GM10266 (cell line): Measurements from ENCODE around the gene TOR1B.
A peak's percentile ranks its signal among the peaks of the same experiment; 100 is the strongest.
"Not testable (repeated sequence)": the region's sequence is repeated elsewhere in the genome, so short reads cannot be mapped to it uniquely, and the experiment has no call there.

Experiments used
- DNase-seq: peaks from one replicate; pipeline ENCODE4 v3.0.0; 2012; ENCODE audit errors: extremely low spot score
- CTCF ChIP-seq: IDR thresholded peaks from 2 replicates; pipeline ENCODE4 v1.5.1; 2012; ENCODE audit warnings: mild to moderate bottlenecking, low read depth; ENCODE audit not compliant: control insufficient read depth, insufficient read depth; ENCODE audit errors: missing control alignments

The TOR1B gene

GRCh38 chr9:129777769-129778130 is 25.2 kb upstream of the TOR1B start:
- no peak for TF ChIP-seq CTCF
- DNase-seq, result no peak

DNA sequence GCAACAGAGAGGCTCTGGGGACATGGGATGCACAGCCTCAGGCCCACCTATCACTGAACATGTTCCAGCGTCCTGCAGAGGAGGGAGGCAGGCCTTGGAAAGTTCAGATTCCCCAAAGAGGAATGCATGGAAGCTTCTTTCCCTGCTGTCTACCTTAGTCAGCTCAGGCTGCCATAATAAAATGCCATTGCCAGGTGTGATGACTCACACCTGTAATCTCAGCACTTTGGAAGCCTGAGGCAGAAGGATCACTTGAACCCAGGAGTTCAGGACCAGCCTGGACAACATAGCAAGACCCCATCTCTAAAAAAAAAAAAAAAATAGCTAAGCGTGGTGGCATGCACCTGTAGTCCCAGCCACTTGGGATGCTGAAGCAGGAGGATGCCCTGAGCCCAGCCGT is 24.5 kb upstream of the TOR1B start:
- no peak for TF ChIP-seq CTCF
- no peak for DNase-seq

DNA sequence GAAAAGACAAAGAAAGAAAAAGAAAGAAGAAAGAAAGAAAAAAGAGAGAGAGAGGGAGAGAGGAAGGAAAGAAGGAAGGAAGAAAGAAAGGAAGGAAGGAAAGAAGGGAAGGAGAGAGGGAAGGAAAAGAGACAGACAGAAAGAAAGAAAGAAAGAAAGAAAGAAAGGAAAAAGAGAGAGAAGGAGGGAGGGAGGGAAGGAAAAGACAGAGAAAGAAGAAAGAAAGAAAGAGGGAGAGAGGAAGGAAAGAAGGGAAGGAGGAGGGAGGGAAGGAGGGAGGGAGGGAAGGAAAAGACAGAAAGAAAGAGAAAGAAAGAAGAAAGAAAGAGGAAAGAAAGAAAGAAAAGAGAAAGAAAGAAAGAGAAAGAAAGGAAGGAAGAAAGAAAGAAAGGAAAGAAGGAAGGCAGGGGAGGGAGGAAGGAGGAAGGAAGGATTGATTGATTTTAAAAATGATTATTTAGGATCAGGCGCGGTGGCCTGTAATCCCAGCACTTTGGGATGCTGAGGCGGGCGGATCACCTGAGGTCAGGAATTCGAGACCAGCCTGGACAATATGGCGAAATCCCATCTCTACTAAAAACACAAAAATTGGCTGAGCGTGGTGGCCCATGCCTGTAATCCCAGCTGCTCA is 23.3 kb upstream of the TOR1B start:
- no peak for DNase-seq
- no peak for TF ChIP-seq CTCF

DNA sequence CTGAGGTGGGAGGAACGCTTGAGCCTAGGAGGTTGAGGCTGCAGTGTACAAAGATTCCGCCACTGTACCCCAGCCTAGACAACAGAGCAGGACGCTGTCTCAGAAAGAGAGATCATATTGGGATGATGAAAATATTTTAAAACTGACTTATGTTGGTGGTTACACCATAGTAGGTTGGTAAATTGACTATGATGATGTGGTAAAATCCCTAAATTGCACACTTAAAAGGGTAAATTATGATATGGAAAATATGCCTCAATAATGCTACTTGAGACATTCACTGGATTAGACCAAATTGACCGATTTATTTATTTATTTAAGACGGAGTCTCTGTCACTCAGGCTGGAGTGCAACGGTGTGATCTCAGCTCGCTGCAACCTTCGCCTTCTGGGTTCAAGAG is 21.9 kb upstream of the TOR1B start:
- no peak for DNase-seq
- TF ChIP-seq CTCF, result no peak

- no peak for TF ChIP-seq CTCF
- no peak for DNase-seq
Measured at GRCh38 chr9:129781981-129782380, 21.0 kb upstream of the TOR1B start.

DNA sequence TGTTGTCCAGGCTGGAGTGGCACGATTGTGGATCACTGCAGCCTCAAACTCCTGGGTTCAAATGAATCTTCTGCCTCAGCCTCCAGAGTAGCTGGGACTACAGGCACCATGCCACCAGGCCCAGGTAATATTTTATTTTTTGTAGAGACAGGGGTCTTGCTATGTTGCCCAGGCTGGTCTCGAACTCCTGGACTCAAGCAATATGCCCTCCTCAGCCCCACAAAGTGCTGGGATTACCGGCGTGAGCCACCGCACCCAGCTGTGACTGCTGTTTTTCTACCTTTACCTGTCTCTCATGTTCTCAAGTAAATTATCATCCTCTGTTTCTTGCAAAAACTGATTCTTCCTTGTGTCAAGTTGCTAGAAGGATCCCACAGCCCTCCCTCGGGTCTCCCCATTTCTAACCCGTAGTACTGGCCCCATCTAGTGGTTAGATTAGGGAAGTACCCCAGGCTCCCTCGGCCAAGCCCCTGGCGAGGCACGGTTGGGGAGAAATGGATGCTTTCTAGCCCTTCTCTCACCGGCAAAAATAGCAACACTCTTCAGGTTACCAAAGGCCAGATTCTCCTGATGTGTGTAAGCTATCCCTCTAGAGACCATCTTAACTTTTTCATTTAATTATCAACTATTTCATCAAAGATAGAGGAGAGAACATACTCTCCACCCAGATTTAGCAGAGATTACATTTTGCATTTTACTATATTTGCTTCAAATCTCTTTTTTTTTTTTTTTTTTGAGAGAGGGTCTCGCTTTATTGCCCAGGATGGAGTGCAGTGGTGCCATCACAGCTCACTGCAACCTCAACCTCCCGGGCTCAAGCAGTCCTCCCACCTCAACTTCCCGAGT is 19.2 kb upstream of the TOR1B start:
- peak; percentile 87 for TF ChIP-seq CTCF

DNA sequence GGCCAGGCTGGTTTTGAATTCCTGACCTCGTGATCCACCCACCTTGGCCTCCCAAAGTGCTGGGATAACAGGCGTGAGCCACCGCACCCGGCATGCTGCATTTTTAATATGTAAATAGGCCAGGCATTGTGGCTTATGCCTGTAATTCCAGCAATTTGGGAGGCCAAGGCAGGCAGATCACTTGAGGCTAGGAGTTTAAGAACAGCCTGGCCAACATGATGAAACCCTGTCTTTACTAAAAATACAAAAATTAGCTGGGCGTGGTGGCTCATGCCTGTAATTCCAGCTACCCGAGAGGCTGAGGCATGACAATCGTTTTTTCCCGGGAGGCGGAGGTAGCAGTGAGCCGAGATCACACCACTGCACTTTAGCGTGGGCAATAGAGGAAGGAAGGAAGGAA is 18.0 kb upstream of the TOR1B start:
- DNase-seq, result not testable (repeated sequence)

More for the DNA sequence above, 19.2 kb upstream of the TOR1B start:
- peak; percentile 87 for DNase-seq
